ENCODE measurements around the gene HPDL. TPM values are rescaled to one million over a fixed set of nuclear protein-coding genes. Genes with fewer than 3 reads are reported as not detected.

HPDL gene
- polyA plus RNA-seq, 1 donor (not counting 4 experiments of a cell fraction or from before 2014, with no cell fraction given) = 0.14 TPM

GRCh38 chr1:45322486-45323040 lies 4.1 kb upstream of the HPDL start:
- no peak for DNase-seq (ENCODE audit: low read depth, low spot score)
- Histone ChIP-seq H3K9me1 (ENCODE audit: control insufficient read depth, extremely low read depth, insufficient read depth, low read length) (no peaks in the 10 kb centered on the region), H3K36me3 (ENCODE audit: control insufficient read depth in 2 of 2, extremely low read depth in 1 of 2, insufficient read depth in 2 of 2, low read length in 2 of 2) (no peaks in the 10 kb centered on the region), H3K4me2 (ENCODE audit: control insufficient read depth, extremely low read depth, insufficient read depth, low read depth, low read length) (no peak overlapping the region), H3K9me3 (ENCODE audit: control insufficient read depth, low read depth, low read length) (no peaks in the 10 kb centered on the region), H2AFZ (ENCODE audit: control insufficient read depth, low read length) (no peak overlapping the region), H3K4me3 (ENCODE audit: control insufficient read depth in 2 of 3, extremely low read depth in 1 of 3, insufficient read depth in 2 of 3, low read depth in 1 of 3, low read length in 3 of 3) (no peak overlapping the region), H3K4me1 (ENCODE audit: control insufficient read depth, extremely low read depth, insufficient read depth, low read length) (peaks cover 5% of the 10 kb centered on the region), H3K27me3 (ENCODE audit: control insufficient read depth, extremely low read depth, insufficient read depth, low read length) (peaks cover 7% of the 10 kb centered on the region), H4K20me1 (ENCODE audit: control insufficient read depth, extremely low read depth, insufficient read depth, low read length) (no peaks in the 10 kb centered on the region), H3K9ac (ENCODE audit: control insufficient read depth, extremely low read depth, insufficient read depth, low read length) (no peak overlapping the region), H3K27ac (ENCODE audit: control insufficient read depth, insufficient read depth, low read length) (no peak overlapping the region), H3K79me2 (ENCODE audit: control insufficient read depth, insufficient read depth, low read length) (no peaks in the 10 kb centered on the region)
- FAIRE-seq = no peak
- TF ChIP-seq CTCF (optimal IDR thresholded peaks at IDR 0.05 in 1 of 3, IDR thresholded peaks at IDR 0.05 in 1 of 3, conservative IDR thresholded peaks at IDR 0.05 in 1 of 3; ENCODE audit: extremely low read depth in 1 of 3, insufficient read depth in 2 of 3, low read length in 3 of 3) (no peak), EZH2 (IDR thresholded peaks at IDR 0.05; ENCODE audit: low read length) (no peak)
- dilution Hi-C loops (cut with MboI; ENCODE audit: extremely low pct_ligation_motif_present, low sequenced_read_pairs) = no loop called here

GRCh38 chr1:45325851-45326506 lies 716 bp upstream of the HPDL start:
- peaks cover 7% of the 10 kb centered on the region for H3K27me3 ChIP-seq (ENCODE audit: control insufficient read depth, extremely low read depth, insufficient read depth, low read length)
- dilution Hi-C loops (cut with MboI; ENCODE audit: extremely low pct_ligation_motif_present, low sequenced_read_pairs) = no loop called here
- H3K4me2 ChIP-seq (ENCODE audit: control insufficient read depth, extremely low read depth, insufficient read depth, low read depth, low read length) = peak overlapping the region; percentile 87
- no peaks in the 10 kb centered on the region for H3K9me1 ChIP-seq (ENCODE audit: control insufficient read depth, extremely low read depth, insufficient read depth, low read length)
- H3K9ac ChIP-seq (ENCODE audit: control insufficient read depth, extremely low read depth, insufficient read depth, low read length) = no peak overlapping the region
- TF ChIP-seq CTCF (optimal IDR thresholded peaks at IDR 0.05 in 1 of 3, IDR thresholded peaks at IDR 0.05 in 1 of 3, conservative IDR thresholded peaks at IDR 0.05 in 1 of 3; ENCODE audit: extremely low read depth in 1 of 3, insufficient read depth in 2 of 3, low read length in 3 of 3) = no peak
- TF ChIP-seq EZH2 (IDR thresholded peaks at IDR 0.05; ENCODE audit: low read length) = no peak
- H3K36me3 ChIP-seq (ENCODE audit: control insufficient read depth in 2 of 2, extremely low read depth in 1 of 2, insufficient read depth in 2 of 2, low read length in 2 of 2) = peaks cover 0 to 9% of the 10 kb centered on the region in 2 experiments
- no peaks in the 10 kb centered on the region for H3K9me3 ChIP-seq (ENCODE audit: control insufficient read depth, low read depth, low read length)
- H4K20me1 ChIP-seq (ENCODE audit: control insufficient read depth, extremely low read depth, insufficient read depth, low read length) = no peaks in the 10 kb centered on the region
- no peak overlapping the region for H3K4me3 ChIP-seq (ENCODE audit: control insufficient read depth in 2 of 3, extremely low read depth in 1 of 3, insufficient read depth in 2 of 3, low read depth in 1 of 3, low read length in 3 of 3)
- FAIRE-seq (no peak), DNase-seq (ENCODE audit: low read depth, low spot score) (no peak)
- peaks cover 11% of the 10 kb centered on the region for H3K4me1 ChIP-seq (ENCODE audit: control insufficient read depth, extremely low read depth, insufficient read depth, low read length)
- no peaks in the 10 kb centered on the region for H3K79me2 ChIP-seq (ENCODE audit: control insufficient read depth, insufficient read depth, low read length)
- H2AFZ ChIP-seq (ENCODE audit: control insufficient read depth, low read length) = no peak overlapping the region
- H3K27ac ChIP-seq (ENCODE audit: control insufficient read depth, insufficient read depth, low read length) = no peak overlapping the region
